Erythroblast (primary cell): ENCODE results near the gene DZIP3.

Experiments used
- GATA1 ChIP-seq: IDR thresholded peaks from 2 replicates; pipeline ENCODE4 v1.6.1; 2011; ENCODE audit warnings: low read depth, mild to moderate bottlenecking, control low read depth, low read length, moderate library complexity
- POLR2A ChIP-seq: IDR thresholded peaks from 2 replicates; pipeline ENCODE4 v1.6.1; 2011; ENCODE audit warnings: mild to moderate bottlenecking, low read length

GRCh38 chr3:108713009-108713516 lies 123.5 kb downstream of the DZIP3 start:
- no peak for TF ChIP-seq POLR2A
- no peak for TF ChIP-seq GATA1
